Effector memory CD4-positive, alpha-beta T cell (primary cell): ENCODE measurements around the gene WDFY4.

ENCODE experiments used
- DNase-seq, 3 donors: peaks; one replicate each; pipeline ENCODE4 v3.0.0-alpha.2; 2020
- H3K27ac ChIP-seq: 2 replicates; pipeline ENCODE4 v1.7.0; 2013; ENCODE audit warnings: mild to moderate bottlenecking, low read length, moderate library complexity; ENCODE audit not compliant: insufficient read depth, poor library complexity, severe bottlenecking
- H3K27me3 ChIP-seq: replicated peaks from 2 replicates; pipeline ENCODE4 v1.7.0; 2013; ENCODE audit warnings: mild to moderate bottlenecking, low read length; ENCODE audit not compliant: insufficient read depth, control insufficient read depth, poor library complexity, severe bottlenecking
- H3K36me3 ChIP-seq: 2 replicates; pipeline ENCODE4 v1.7.0; 2013; ENCODE audit warnings: mild to moderate bottlenecking, low read length, moderate library complexity; ENCODE audit not compliant: control insufficient read depth, insufficient read depth
- H3K4me1 ChIP-seq: 2 replicates; pipeline ENCODE4 v1.7.0; 2013; ENCODE audit warnings: low read length, mild to moderate bottlenecking; ENCODE audit not compliant: control insufficient read depth, insufficient read depth, poor library complexity, severe bottlenecking
- H3K4me3 ChIP-seq: 2 replicates; pipeline ENCODE4 v1.7.0; 2013; ENCODE audit warnings: low read length, low read depth, mild to moderate bottlenecking; ENCODE audit not compliant: insufficient read depth, poor library complexity, severe bottlenecking
- H3K9me3 ChIP-seq: 2 replicates; pipeline ENCODE4 v1.7.0; 2013; ENCODE audit warnings: mild to moderate bottlenecking, low read length, moderate library complexity; ENCODE audit not compliant: control insufficient read depth

The WDFY4 gene

DNA sequence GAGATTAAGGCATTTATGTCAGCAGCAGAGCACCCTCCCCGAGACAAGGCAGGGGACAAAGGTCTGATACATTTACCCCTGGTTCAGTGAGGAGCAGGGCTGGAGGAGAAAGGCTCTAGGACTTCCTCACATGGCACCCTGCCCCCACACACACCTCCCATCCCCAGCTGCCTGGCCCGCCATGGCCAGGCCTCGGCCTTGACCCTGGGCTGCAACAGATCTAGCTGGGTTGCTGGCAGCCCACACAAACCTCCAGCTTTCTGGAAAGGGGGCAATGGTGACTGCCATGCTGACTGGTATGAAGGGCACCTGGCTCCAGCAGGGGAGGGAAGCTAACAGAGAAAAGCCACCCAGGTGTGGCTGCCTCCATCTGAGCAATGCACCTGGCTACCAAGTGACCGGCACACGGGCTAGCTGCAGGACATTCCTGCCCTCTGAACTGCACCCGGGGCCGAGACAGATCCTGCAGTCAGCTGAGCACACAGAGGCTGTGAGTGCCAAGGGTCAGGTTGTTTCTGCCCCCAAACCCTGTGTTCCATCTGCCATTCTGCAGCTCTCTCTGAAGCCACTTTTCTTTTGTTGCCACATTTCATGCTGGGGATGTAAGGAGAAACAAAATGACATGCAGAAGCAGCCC is 340.8 kb downstream of the WDFY4 start:
- H3K27ac ChIP-seq, result no peak overlapping the region
- H3K27me3 ChIP-seq, result no peaks in the 10 kb centered on the region
- no peaks in the 10 kb centered on the region for H3K4me1 ChIP-seq
- no peak overlapping the region for H3K4me3 ChIP-seq
- H3K36me3 ChIP-seq, result no peaks in the 10 kb centered on the region
- H3K9me3 ChIP-seq, result no peaks in the 10 kb centered on the region
- DNase-seq, result no peak

DNA sequence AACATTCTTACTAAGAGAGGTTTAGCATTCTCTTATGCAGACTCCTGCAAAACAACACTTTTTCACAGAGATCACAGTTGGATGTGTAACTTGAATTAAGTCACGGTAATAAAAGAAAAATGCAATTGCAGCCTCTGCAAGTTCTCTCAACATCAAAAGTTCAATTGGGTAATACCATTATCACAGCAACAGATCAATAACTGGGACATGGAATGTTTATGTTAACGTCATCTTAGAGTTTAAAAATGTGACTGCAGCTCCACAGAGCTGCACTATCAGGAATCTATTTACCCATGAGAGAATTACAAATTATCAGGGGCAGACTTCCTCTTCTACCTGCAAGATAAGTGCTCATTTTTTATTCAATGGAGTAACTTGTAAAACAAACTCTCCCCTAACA is 344.0 kb downstream of the WDFY4 start:
- Histone ChIP-seq H3K4me3 (no peak overlapping the region), H3K27me3 (no peaks in the 10 kb centered on the region), H3K27ac (no peak overlapping the region), H3K36me3 (no peaks in the 10 kb centered on the region), H3K9me3 (no peaks in the 10 kb centered on the region), H3K4me1 (no peaks in the 10 kb centered on the region)
- DNase-seq, result no peak

DNA sequence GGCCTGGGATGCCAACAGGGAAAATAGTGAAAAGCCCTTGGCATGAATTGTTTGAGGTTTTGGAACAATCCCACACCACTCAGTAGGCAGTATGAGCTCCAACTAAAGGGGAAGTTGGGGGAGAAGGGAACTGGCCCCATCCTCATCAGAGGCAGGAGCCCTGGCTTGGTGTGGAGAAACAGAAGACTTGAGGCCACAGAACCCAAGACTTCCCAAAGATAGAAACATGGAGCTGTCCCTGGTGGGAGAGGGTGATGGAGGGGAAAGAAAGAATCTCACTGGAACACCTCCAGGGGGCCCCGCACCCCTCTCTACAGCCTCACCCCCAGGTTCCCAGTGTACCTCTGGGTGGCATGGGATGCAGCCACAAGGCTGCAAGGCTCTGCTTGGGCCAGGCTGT is 345.0 kb downstream of the WDFY4 start:
- Histone ChIP-seq H3K4me1 (no peaks in the 10 kb centered on the region), H3K27me3 (no peaks in the 10 kb centered on the region), H3K27ac (no peak overlapping the region), H3K36me3 (no peaks in the 10 kb centered on the region), H3K4me3 (no peak overlapping the region), H3K9me3 (no peaks in the 10 kb centered on the region)
- DNase-seq, result no peak
